K562 (cell line): Measurements from ENCODE around the gene RBM45. TPM values are rescaled to one million over a fixed set of nuclear protein-coding genes. Genes with fewer than 3 reads are reported as not detected.

Experiments used
- ATF4 ChIP-seq: fragments of 450-650 bp; formaldehyde crosslinking; IDR thresholded peaks from 2 replicates; pipeline ENCODE4 v1.4.0; 2022; ENCODE audit warnings: mild to moderate bottlenecking, moderate library complexity
- BHLHE40 ChIP-seq: IDR thresholded peaks from 2 replicates; pipeline ENCODE4 v1.6.1; 2011; ENCODE audit warnings: low read length, improper control_type of control experiment
- BRCA1 ChIP-seq, 2 experiments: fragments of 450-650 bp in 1 of 2; sonication (generic) in 1 of 2; formaldehyde crosslinking in 1 of 2; IDR thresholded peaks; 2 replicates each; pipeline versions ENCODE4 v1.5.0 to v1.6.1; 2017 to 2020; ENCODE audit warnings: mild to moderate bottlenecking in 1 of 2, missing genetic modification reagents in 1 of 2
- BRF1 ChIP-seq: IDR thresholded peaks from 3 replicates; pipeline ENCODE4 v1.6.1; 2011; ENCODE audit warnings: borderline replicate concordance, mild to moderate bottlenecking; ENCODE audit not compliant: insufficient read length; ENCODE audit errors: extremely low read depth
- CHD1 ChIP-seq: fragments of 200-600 bp; sonication (generic); IDR thresholded peaks from one replicate; pipeline ENCODE4 v1.6.1; 2012; ENCODE audit warnings: mild to moderate bottlenecking, moderate library complexity, low read length, inconsistent platforms
- E2F3 ChIP-seq: fragments of 250-450 bp; sonication (Bioruptor Pico); IDR thresholded peaks from 2 replicates; pipeline ENCODE4 v1.4.0; 2020; ENCODE audit warnings: mild to moderate bottlenecking
- EP400 ChIP-seq: fragments of 450-650 bp; IDR thresholded peaks from 2 replicates; pipeline ENCODE4 v1.6.1; 2017; ENCODE audit warnings: antibody characterized with exemption, mild to moderate bottlenecking, moderate library complexity
- FIP1L1 ChIP-seq: fragments of 200-400 bp; formaldehyde crosslinking; IDR thresholded peaks from 2 replicates; pipeline ENCODE4 v1.6.1; 2018; ENCODE audit warnings: mild to moderate bottlenecking, low read depth, low read length; ENCODE audit not compliant: poor library complexity, severe bottlenecking
- GATAD2A ChIP-seq: fragments of 450-650 bp; IDR thresholded peaks from 2 replicates; pipeline ENCODE4 v1.6.1; 2017
- HCFC1 ChIP-seq: IDR thresholded peaks from 2 replicates; pipeline ENCODE4 v1.6.1; 2012; ENCODE audit warnings: low read depth, low read length, improper control_type of control experiment
- KDM5B ChIP-seq: fragments of 200-600 bp; sonication (generic); IDR thresholded peaks from 2 replicates; pipeline ENCODE4 v1.6.1; 2012; ENCODE audit warnings: low read depth, mild to moderate bottlenecking, moderate library complexity, low read length, control low read depth, inconsistent platforms; ENCODE audit not compliant: insufficient replicate concordance
- LARP7 ChIP-seq: fragments of 450-650 bp; IDR thresholded peaks from 2 replicates; pipeline ENCODE4 v1.6.1; 2016
- LCOR ChIP-seq: sonication (generic); formaldehyde crosslinking; IDR thresholded peaks from 2 replicates; pipeline ENCODE4 v1.8.0; 2022; ENCODE audit warnings: mild to moderate bottlenecking, missing genetic modification reagents
- MTF1 ChIP-seq: fragments of 250-450 bp; sonication (Bioruptor Pico); IDR thresholded peaks from 2 replicates; pipeline ENCODE4 v1.9.0; 2021; ENCODE audit warnings: moderate library complexity, mild to moderate bottlenecking, inconsistent platforms, borderline replicate concordance
- NCOA4 ChIP-seq: fragments of 450-650 bp; IDR thresholded peaks from 2 replicates; pipeline ENCODE4 v1.6.1; 2018; ENCODE audit warnings: mild to moderate bottlenecking; ENCODE audit not compliant: partially characterized antibody
- NCOA6 ChIP-seq: fragments of 450-650 bp; IDR thresholded peaks from 2 replicates; pipeline ENCODE4 v1.6.1; 2017; ENCODE audit warnings: mild to moderate bottlenecking
- NR4A1 ChIP-seq, 2 experiments: fragments of 250-450 bp in 1 of 2; fragments of 450-650 bp in 1 of 2; sonication (Bioruptor Pico) in 1 of 2; IDR thresholded peaks; 2 replicates each; pipeline versions ENCODE4 v1.4.0 to v1.6.1; 2016 to 2020; ENCODE audit warnings: mild to moderate bottlenecking in 2 of 2, missing compliant biosample characterization in 1 of 2, missing genetic modification characterization in 1 of 2, moderate library complexity in 1 of 2
- SAFB2 ChIP-seq: fragments of 200-400 bp; formaldehyde crosslinking; IDR thresholded peaks from 2 replicates; pipeline ENCODE4 v1.6.1; 2018; ENCODE audit warnings: borderline replicate concordance, low read length, low read depth, moderate library complexity; ENCODE audit not compliant: severe bottlenecking
- SPI1 ChIP-seq: IDR thresholded peaks from 2 replicates; pipeline ENCODE4 v1.6.1; 2011; ENCODE audit warnings: low read depth, low read length, control low read depth, borderline replicate concordance
- THRA ChIP-seq: fragments of 450-650 bp; IDR thresholded peaks from 2 replicates; pipeline ENCODE4 v1.6.1; 2017; ENCODE audit warnings: mild to moderate bottlenecking, moderate library complexity
- YBX1 ChIP-seq: fragments of 450-650 bp; IDR thresholded peaks from 2 replicates; pipeline ENCODE4 v1.7.1; 2016; ENCODE audit warnings: mild to moderate bottlenecking
- ZBED1 ChIP-seq: IDR thresholded peaks from 2 replicates; pipeline ENCODE4 v1.6.1; 2014
- ZKSCAN1 ChIP-seq: fragments of 150-350 bp; IDR thresholded peaks from 2 replicates; pipeline ENCODE4 v1.6.1; 2016; ENCODE audit warnings: low read depth, low read length
- ZNF12 ChIP-seq: sonication (generic); formaldehyde crosslinking; IDR thresholded peaks from 2 replicates; pipeline ENCODE4 v1.4.0; 2020; ENCODE audit warnings: mild to moderate bottlenecking, missing genetic modification reagents
- ZNF175 ChIP-seq: fragments of 200-800 bp; sonication (Bioruptor generic); IDR thresholded peaks from 2 replicates; pipeline ENCODE4 v1.6.1; 2016; ENCODE audit warnings: low read depth, mild to moderate bottlenecking, missing genetic modification characterization, missing compliant biosample characterization
- ZNF408 ChIP-seq: fragments of 250-450 bp; sonication (Bioruptor Pico); IDR thresholded peaks from 2 replicates; pipeline ENCODE4 v1.4.0; 2020; ENCODE audit warnings: low read depth, mild to moderate bottlenecking, moderate library complexity
- ZNF668 ChIP-seq: fragments of 250-450 bp; sonication (Bioruptor Pico); IDR thresholded peaks from 2 replicates; pipeline ENCODE4 v1.8.0; 2022; ENCODE audit warnings: mild to moderate bottlenecking, inconsistent platforms
- ZNF699 ChIP-seq: fragments of 250-450 bp; sonication (Bioruptor Pico); IDR thresholded peaks from 2 replicates; pipeline ENCODE4 v1.8.0; 2021; ENCODE audit warnings: mild to moderate bottlenecking, moderate library complexity; ENCODE audit not compliant: insufficient replicate concordance
- ZNF778 ChIP-seq: fragments of 450-650 bp; formaldehyde crosslinking; IDR thresholded peaks from 2 replicates; pipeline ENCODE4 v1.4.0; 2020; ENCODE audit warnings: mild to moderate bottlenecking, moderate library complexity
- polyA plus RNA-seq, 8 experiments: library from polyadenylated mRNA; depleted of rRNA in 4 of 8; stranded (reverse) in 5 of 8; unstranded in 3 of 8; fragments of >200 nt; fragmentation: Nextera tagmentation in 2 of 8; fragmentation: Illumina TruSeq in 1 of 8; extraction: Ambion mirVana in 2 of 8; extraction: Trizol in 1 of 8; gene quantifications; 2 replicates each; pipeline versions ENCODE4 v1.2.1 to v1.2.3, GENCODE V29; 2011 to 2014; ENCODE audit warnings: inconsistent platforms in 1 of 8, missing spikeins in 1 of 8
- total RNA-seq, 7 experiments: library from RNA; depleted of rRNA in 6 of 7; stranded (reverse); fragments of >200 nt in 6 of 7; fragmentation: Illumina TruSeq in 2 of 7; extraction: Trizol in 2 of 7; gene quantifications; 2 replicates each; pipeline versions ENCODE4 v1.2.1 to v1.2.3, GENCODE V29; 2011 to 2021; ENCODE audit warnings: low replicate concordance in 1 of 7

Gene RBM45
- total and polyA plus RNA-seq, 9 of the 15 experiments (the other 6 are each of a cell fraction or from before 2014, with no cell fraction given): 6.7 to 22.0 (median 15.0) TPM

DNA sequence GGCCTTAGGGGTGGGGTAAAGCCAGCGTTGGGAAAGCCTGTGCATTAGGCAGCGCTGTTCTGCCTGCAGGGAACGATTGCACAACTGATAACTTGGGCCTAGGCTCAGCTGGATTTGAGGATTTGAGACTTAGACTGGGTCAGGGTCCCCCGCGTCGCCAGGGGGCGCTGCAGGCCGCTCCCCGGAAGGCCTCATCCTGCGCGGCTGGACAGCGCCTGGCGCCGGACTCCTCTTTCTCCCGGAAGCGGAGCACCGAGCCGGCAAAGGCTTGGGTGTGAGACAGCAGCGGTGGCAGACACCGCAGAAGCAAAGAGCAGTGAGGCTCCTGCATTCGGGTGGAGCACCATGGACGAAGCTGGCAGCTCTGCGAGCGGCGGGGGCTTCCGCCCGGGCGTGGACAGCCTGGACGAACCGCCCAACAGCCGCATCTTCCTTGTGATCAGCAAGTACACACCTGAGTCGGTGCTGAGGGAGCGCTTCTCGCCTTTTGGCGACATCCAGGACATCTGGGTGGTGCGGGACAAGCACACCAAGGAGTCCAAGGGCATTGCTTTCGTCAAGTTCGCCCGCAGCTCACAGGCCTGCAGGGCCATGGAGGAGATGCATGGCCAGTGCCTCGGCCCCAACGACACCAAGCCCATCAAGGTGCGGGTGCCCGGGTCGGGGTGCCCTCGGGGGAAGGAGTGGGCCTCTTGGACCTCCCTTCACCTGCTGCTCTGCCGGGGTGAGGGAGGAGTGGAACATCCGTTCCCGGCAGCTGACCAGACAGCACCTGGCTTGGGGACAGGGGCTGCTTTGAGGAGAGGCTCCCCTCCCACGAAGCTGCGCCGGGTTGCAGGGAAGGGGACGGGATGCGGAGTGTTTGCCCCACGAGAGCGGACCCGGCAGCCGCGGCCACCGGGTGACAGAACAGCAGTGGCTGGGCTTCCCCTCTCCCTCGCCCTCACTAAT, at the start of gene RBM45 (continued):
- TF ChIP-seq ZNF668 (CRISPR knock-in tag) (no peak), FIP1L1 (peak; percentile 75), ZNF12 (CRISPR knock-in tag) (no peak), ZNF175 (CRISPR knock-in tag) (no peak), HCFC1 (peak; percentile 81), YBX1 (no peak), ZNF778 (CRISPR knock-in tag) (no peak), ATF4 (CRISPR knock-in tag) (no peak), ZKSCAN1 (peak; percentile 84; the same call in 1 of the 2 replicates), THRA (no peak), SPI1 (no peak), NCOA6 (peak; percentile 37; the same call in 1 of the 2 replicates), BHLHE40 (peak; percentile 52; the same call in 1 of the 2 replicates), LARP7 (no peak), ZNF699 (CRISPR knock-in tag) (no peak), NR4A1 (CRISPR knock-in tag; IDR thresholded peaks at IDR 0.05) (no peak), NR4A1 (tag; IDR thresholded peaks at IDR 0.05) (no peak), BRCA1 (IDR thresholded peaks at IDR 0.05) (no peak), BRCA1 (CRISPR knock-in tag; IDR thresholded peaks at IDR 0.05) (no peak), SAFB2 (no peak), LCOR (CRISPR knock-in tag) (peak; percentile 99), BRF1 (no peak), ZNF408 (CRISPR knock-in tag) (no peak), E2F3 (CRISPR knock-in tag) (no peak), CHD1 (no peak), KDM5B (peak; percentile 88), EP400 (peak; percentile 75; the same call in 1 of the 2 replicates), ZBED1 (no peak), NCOA4 (no peak), MTF1 (CRISPR knock-in tag) (no peak), GATAD2A (no peak)
